IMR-90 (cell line): ENCODE measurements around the gene RNF182. TPM values are rescaled to one million over a fixed set of nuclear protein-coding genes. Genes with fewer than 3 reads are reported as not detected.
A peak's percentile ranks its signal among the peaks of the same experiment; 100 is the strongest.

ENCODE experiments used
- ATAC-seq: fragments of 200-7000 bp; cut with Tn5 transposase; 2 replicates; pipeline ENCODE4 v1.9.1; 2020; ENCODE audit warnings: low read depth, mild to moderate bottlenecking, moderate library complexity
- BruUV-seq: library from RNA; stranded (reverse); fragments of 400-500 nt; replicated peaks from 2 replicates; lab custom pipeline; 2021; lab: Mats Ljungman, UMichigan
- CTCF ChIA-PET: fragments of 300-600 bp; formaldehyde crosslinking; extraction: SDS; loops from one replicate; lab custom pipeline; 2021; ENCODE audit warnings: antibody characterized with exemption; lab: Yijun Ruan, JAX
- POLR2A ChIA-PET: fragments of 300-600 bp; sonication (Branson Sonifier 250); formaldehyde crosslinking; loops from one replicate; lab custom pipeline; 2022; ENCODE audit warnings: antibody characterized with exemption; ENCODE audit not compliant: unreplicated experiment; lab: Charles Lee
- DNase-seq: peaks from one replicate; pipeline ENCODE4 v3.0.0; 2013
- H2AFZ ChIP-seq: replicated peaks from 2 replicates; pipeline ENCODE3; 2013; ENCODE audit warnings: low read length, mild to moderate bottlenecking; ENCODE audit not compliant: poor library complexity
- H2AK5ac ChIP-seq: 2 replicates; pipeline ENCODE4 v1.6.1; 2013; ENCODE audit warnings: low read depth, low read length, inconsistent platforms
- H2AK9ac ChIP-seq: replicated peaks from 2 replicates; pipeline ENCODE3; 2013; ENCODE audit warnings: mild to moderate bottlenecking, low read depth, low read length, moderate library complexity; ENCODE audit not compliant: poor library complexity
- H2BK120ac ChIP-seq: 2 replicates; pipeline ENCODE4 v1.6.1; 2013; ENCODE audit warnings: low read depth, low read length, inconsistent platforms
- H2BK15ac ChIP-seq: 3 replicates; pipeline ENCODE4 v1.6.1; 2013; ENCODE audit warnings: low read depth, low read length, inconsistent platforms
- H2BK20ac ChIP-seq: 2 replicates; pipeline ENCODE4 v1.6.1; 2013; ENCODE audit warnings: low read depth, mild to moderate bottlenecking, inconsistent platforms, low read length, moderate library complexity
- H2BK5ac ChIP-seq: 2 replicates; pipeline ENCODE4 v1.6.1; 2013; ENCODE audit warnings: mild to moderate bottlenecking, low read depth, low read length, inconsistent platforms; ENCODE audit not compliant: poor library complexity, severe bottlenecking
- H3K14ac ChIP-seq: replicated peaks from 2 replicates; pipeline ENCODE4 v1.6.1; 2013; ENCODE audit warnings: low read depth, low read length, inconsistent platforms
- H3K18ac ChIP-seq: 2 replicates; pipeline ENCODE4 v1.6.1; 2013; ENCODE audit warnings: low read depth, low read length, control low read depth
- H3K23ac ChIP-seq: 2 replicates; pipeline ENCODE4 v1.6.1; 2013; ENCODE audit warnings: low read depth, low read length, inconsistent platforms
- H3K27ac ChIP-seq: 2 replicates; pipeline ENCODE4 v1.5.1; 2013; ENCODE audit warnings: mild to moderate bottlenecking, control low read depth, low read length; ENCODE audit not compliant: insufficient read depth
- H3K27me3 ChIP-seq: 2 replicates; pipeline ENCODE4 v1.6.1; 2013; ENCODE audit warnings: low read length; ENCODE audit not compliant: control insufficient read depth, insufficient read depth
- H3K36me3 ChIP-seq: 2 replicates; pipeline ENCODE4 v1.6.1; 2013; ENCODE audit warnings: low read length, mixed read lengths; ENCODE audit not compliant: control insufficient read depth, insufficient read depth
- H3K4ac ChIP-seq: 2 replicates; pipeline ENCODE4 v1.6.1; 2013; ENCODE audit warnings: low read depth, low read length, inconsistent platforms
- H3K4me1 ChIP-seq: 2 replicates; pipeline ENCODE4 v1.6.1; 2013; ENCODE audit warnings: low read length, mixed read lengths; ENCODE audit not compliant: control insufficient read depth, insufficient read depth
- H3K4me2 ChIP-seq: 2 replicates; pipeline ENCODE4 v1.6.1; 2013; ENCODE audit warnings: low read depth, mild to moderate bottlenecking, control low read depth, low read length, moderate library complexity
- H3K4me3 ChIP-seq: 2 replicates; pipeline ENCODE4 v1.5.1; 2013; ENCODE audit warnings: low read depth, mild to moderate bottlenecking, control low read depth, low read length, moderate library complexity; ENCODE audit not compliant: insufficient read depth
- H3K56ac ChIP-seq: 2 replicates; pipeline ENCODE4 v1.6.1; 2013; ENCODE audit warnings: low read length, inconsistent platforms; ENCODE audit not compliant: insufficient read depth; ENCODE audit errors: extremely low read depth
- H3K79me1 ChIP-seq, 2 experiments: 2 replicates each; pipeline ENCODE4 v1.6.1; 2013; ENCODE audit warnings: low read length in 2 of 2, inconsistent platforms in 1 of 2, low read depth in 1 of 2
- H3K9ac ChIP-seq: 2 replicates; pipeline ENCODE4 v1.6.1; 2013; ENCODE audit warnings: low read depth, low read length, control low read depth
- H3K9me1 ChIP-seq: 2 replicates; pipeline ENCODE4 v1.6.1; 2013; ENCODE audit warnings: low read length, inconsistent platforms; ENCODE audit not compliant: insufficient read depth
- H3K9me3 ChIP-seq: 2 replicates; pipeline ENCODE4 v1.6.1; 2013; ENCODE audit warnings: low read length; ENCODE audit not compliant: control insufficient read depth, insufficient read depth
- H4K20me1 ChIP-seq: 2 replicates; pipeline ENCODE4 v1.6.1; 2013; ENCODE audit warnings: low read length, inconsistent platforms; ENCODE audit not compliant: insufficient read depth
- H4K5ac ChIP-seq: 2 replicates; pipeline ENCODE4 v1.6.1; 2013; ENCODE audit warnings: mild to moderate bottlenecking, low read depth, low read length, control low read depth
- H4K8ac ChIP-seq, 2 experiments: 2 replicates each; pipeline ENCODE4 v1.6.1; 2013; ENCODE audit warnings: low read depth in 2 of 2, low read length in 2 of 2, control low read depth in 1 of 2, inconsistent platforms in 1 of 2
- H4K91ac ChIP-seq: 2 replicates; pipeline ENCODE4 v1.6.1; 2013; ENCODE audit warnings: low read depth, low read length, inconsistent platforms; ENCODE audit not compliant: insufficient read depth
- MAZ ChIP-seq: IDR thresholded peaks from 2 replicates; pipeline ENCODE4 v1.6.1; 2012; ENCODE audit warnings: low read depth, mild to moderate bottlenecking, low read length, improper control_type of control experiment, moderate library complexity, borderline replicate concordance
- POLR2A ChIP-seq: IDR thresholded peaks from 2 replicates; pipeline ENCODE4 v1.6.1; 2012; ENCODE audit warnings: mild to moderate bottlenecking, low read depth, low read length
- WGBS, 2 experiments: methylation state at CpG; one replicate each; pipeline versions ENCODE4 v1.1.5 to v1.1.7; 2013; ENCODE audit warnings: missing lambda C conversion rate in 2 of 2; ENCODE audit not compliant: insufficient read length in 1 of 2; ENCODE audit errors: extremely low coverage in 2 of 2; 5-methylcytosine and 5-hydroxymethylcytosine counted together
- dilution Hi-C: fragments of 300-500 bp; cut with HindIII; formaldehyde crosslinking; loops from one replicate; pipeline ENCODE4 v1.14.3; 2018; ENCODE audit warnings: low sequenced_read_pairs; ENCODE audit not compliant: unreplicated experiment
- in situ Hi-C: fragments of 300-500 bp; cut with MboI; formaldehyde crosslinking; loops from 3 replicates; pipeline ENCODE4 v1.14.3; 2019; ENCODE audit warnings: low sequenced_read_pairs, inconsistent platforms, mixed read lengths
- intact Hi-C: fragments of 100-400 bp; cut with micrococcal nuclease; formaldehyde crosslinking; loops from 2 replicates; pipeline ENCODE4 v1.10.0; 2022
- polyA plus RNA-seq, 3 experiments: library from polyadenylated mRNA; depleted of rRNA; stranded (reverse); fragments of >200 nt; gene quantifications; 2 replicates each; pipeline ENCODE4 v1.2.3, GENCODE V29; 2012; ENCODE audit warnings: low replicate concordance in 1 of 3
- total RNA-seq: library from RNA; depleted of rRNA; stranded (reverse); fragments of >200 nt; gene quantifications from 2 replicates; pipeline ENCODE4 v1.2.3, GENCODE V29; 2012

The RNF182 gene
- total and polyA plus RNA-seq, 2 of the 4 experiments (the other 2 are of a cell fraction), result 4.1 to 9.1 TPM

DNA sequence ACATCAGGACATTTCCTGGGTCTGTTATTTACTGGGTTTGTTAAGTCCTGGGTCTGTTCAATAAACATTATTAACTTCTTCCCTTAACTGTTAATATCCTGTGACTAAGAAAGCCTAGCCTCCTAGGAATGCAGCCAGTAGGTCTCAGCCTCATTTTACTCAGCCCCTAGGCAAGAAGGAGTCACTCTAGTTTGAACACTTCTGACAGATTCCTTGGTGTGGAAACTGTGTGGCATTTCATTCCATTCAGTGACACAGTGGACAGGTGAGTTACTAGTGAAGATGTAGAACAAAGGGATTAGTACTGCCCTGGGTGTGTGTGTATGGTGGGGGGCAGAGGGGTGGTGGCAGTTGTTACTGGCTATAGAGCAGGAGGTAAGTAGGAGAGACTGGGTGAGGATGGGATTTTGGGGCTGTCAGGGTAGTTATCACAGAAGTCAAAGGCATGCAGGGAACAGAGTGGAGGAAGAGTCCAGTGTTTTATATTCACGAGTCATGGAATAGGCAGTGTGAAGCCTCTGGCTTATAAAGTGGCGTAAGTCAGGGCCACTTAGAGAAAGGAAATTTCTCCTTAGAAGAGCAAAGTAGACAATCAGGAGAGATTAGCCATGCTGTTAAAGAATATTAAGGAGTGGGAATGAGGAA is 28.4 kb downstream of the RNF182 start:
- H2BK120ac ChIP-seq, result peak overlapping the region; percentile 60
- CTCF ChIA-PET, result no interaction called here
- H2BK20ac ChIP-seq, result peak overlapping the region; percentile 47; the same call in 1 of the 2 replicates
- H2AFZ ChIP-seq, result peak overlapping the region; percentile 64
- no peak overlapping the region for H2BK5ac ChIP-seq
- peaks cover 7% of the 10 kb centered on the region for H3K9me1 ChIP-seq
- H3K4me1 ChIP-seq, result peaks cover 4% of the 10 kb centered on the region; the same call in 1 of the 2 replicates
- H4K8ac ChIP-seq, result peak overlapping the region in 1 of 2 experiments; percentile 34; a peak in 3 of 4 replicates
- POLR2A ChIA-PET, result no interaction called here
- peak overlapping the region; percentile 34; the same call in 1 of the 2 replicates for H3K23ac ChIP-seq
- H3K4me3 ChIP-seq, result no peak overlapping the region
- no peak overlapping the region for H3K9ac ChIP-seq
- DNase-seq, result peak; percentile 51
- peak overlapping the region; percentile 67 for H3K4ac ChIP-seq
- H3K18ac ChIP-seq, result no peak overlapping the region
- WGBS, 2 experiments, result no CpG with 5 or more reads among the region's 2 CpGs
- peak overlapping the region; percentile 54; the same call in 1 of the 2 replicates for H4K91ac ChIP-seq
- H3K14ac ChIP-seq, result peak overlapping the region; percentile 68; the same call in 1 of the 2 replicates
- H2AK5ac ChIP-seq, result peak overlapping the region; percentile 85
- H4K20me1 ChIP-seq, result no peaks in the 10 kb centered on the region
- peak overlapping the region; percentile 34; the same call in 1 of the 2 replicates for H3K4me2 ChIP-seq
- H3K79me1 ChIP-seq, result peaks cover 3 to 12% of the 10 kb centered on the region in 2 experiments; a peak in 2 of 4 replicates
- intact Hi-C loops (no loop called here), dilution Hi-C loops (no loop called here), in situ Hi-C loops (no loop called here)
- no peak overlapping the region for H3K56ac ChIP-seq
- TF ChIP-seq MAZ, result no peak
- no peak for TF ChIP-seq POLR2A
- H3K27ac ChIP-seq, result peak overlapping the region; percentile 24; the same call in 1 of the 2 replicates
- H2BK15ac ChIP-seq, result 0 out of 3 replicates have a peak overlapping the region, but pooled peaks have one; percentile 62
- no peaks in the 10 kb centered on the region for H3K27me3 ChIP-seq
- peak overlapping the region; percentile 39 for H2AK9ac ChIP-seq
- BruUV-seq, result no TSS peak
- H3K9me3 ChIP-seq, result no peaks in the 10 kb centered on the region
- H3K36me3 ChIP-seq, result no peaks in the 10 kb centered on the region
- no peak overlapping the region for H4K5ac ChIP-seq
- ATAC-seq, result peak; percentile 83
